Tongue (tissue), 2 donors: ENCODE results near the gene KCTD10. TPM values are rescaled to one million over a fixed set of nuclear protein-coding genes. Genes with fewer than 3 reads are reported as not detected.
"Not testable (repeated sequence)": the region's sequence is repeated elsewhere in the genome, so short reads cannot be mapped to it uniquely, and the experiment has no call there.

ENCODE experiments used
- DNase-seq: peaks from one replicate; pipeline ENCODE4 v3.0.0-alpha.2; 2015
- total RNA-seq: library from RNA; depleted of rRNA; stranded (reverse); fragments of >200 nt; gene quantifications from one replicate; pipeline ENCODE4 v1.2.3, GENCODE V29; 2014

Gene KCTD10
- total RNA-seq, 1 donor from 2014 or later, result 42.6 TPM

DNA sequence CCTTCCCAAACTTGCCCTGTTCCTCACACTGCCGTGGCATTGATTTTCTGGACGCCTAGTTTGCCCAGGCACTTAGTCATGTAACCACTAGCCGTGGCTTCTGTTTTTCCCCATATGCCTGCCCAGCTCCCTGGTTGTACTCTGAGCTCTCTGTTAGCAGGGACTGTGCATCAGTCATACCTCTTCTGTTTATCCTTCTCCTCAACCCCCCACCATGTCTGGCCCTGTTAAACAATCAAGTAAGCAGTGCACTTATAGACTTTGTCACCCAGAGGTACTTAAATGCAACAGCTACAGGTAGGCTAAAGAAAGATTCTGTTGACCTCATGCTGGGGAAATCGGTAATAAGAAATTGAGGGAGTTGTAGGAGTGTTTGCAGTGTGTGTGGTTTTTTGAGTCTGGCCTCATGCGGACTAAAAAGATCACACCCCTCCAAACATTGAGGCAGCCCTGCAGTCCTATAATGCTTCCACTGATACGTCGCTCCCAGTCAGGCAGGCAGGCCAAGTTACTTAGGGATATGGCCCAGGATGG lies 17.3 kb upstream of the KCTD10 start:
- no peak for DNase-seq

- DNase-seq, result no peak
Measured at GRCh38 chr12:109493938-109494337, 16.8 kb upstream of the KCTD10 start.

DNA sequence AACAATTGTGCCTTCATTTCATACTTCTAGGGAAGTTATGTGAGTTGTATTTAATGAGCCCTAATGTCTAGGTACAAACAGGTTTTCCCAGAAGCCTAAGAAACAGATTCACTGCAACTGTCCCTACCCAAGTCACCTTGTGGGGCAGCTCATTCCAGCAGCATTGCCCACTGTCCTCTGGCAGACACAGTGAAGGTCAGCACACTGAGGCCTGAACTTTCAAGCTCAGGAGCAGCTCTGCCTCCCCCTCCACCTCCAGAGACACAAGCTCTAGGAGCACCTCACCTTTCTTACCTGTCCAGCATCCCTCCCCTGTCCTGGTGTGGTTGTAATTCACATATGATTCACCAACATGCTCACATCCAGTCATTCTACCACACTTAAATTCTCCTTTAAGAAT lies 16.0 kb upstream of the KCTD10 start:
- DNase-seq, result no peak

DNA sequence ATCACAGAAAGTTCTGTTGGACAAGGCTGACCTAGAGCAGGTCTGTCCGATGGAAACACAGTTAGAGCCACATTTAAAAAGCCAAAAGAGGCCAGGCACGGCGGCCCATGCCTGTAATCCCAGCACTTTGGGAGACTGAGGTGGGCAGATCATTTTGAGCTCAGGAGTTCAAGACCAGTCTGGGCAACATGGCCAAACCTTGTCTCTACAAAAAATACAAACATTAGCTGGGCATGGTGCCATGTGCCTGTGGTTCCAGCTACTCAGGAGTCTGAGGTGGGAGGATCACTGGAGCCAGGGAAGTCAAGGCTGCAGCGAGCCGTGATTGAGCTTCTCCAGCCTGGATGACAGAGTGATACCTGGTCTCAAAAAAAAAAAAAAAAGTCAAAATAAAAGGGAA lies 15.3 kb upstream of the KCTD10 start:
- no peak for DNase-seq

- no peak for DNase-seq
Measured at GRCh38 chr12:109491671-109492070, 14.6 kb upstream of the KCTD10 start.

DNA sequence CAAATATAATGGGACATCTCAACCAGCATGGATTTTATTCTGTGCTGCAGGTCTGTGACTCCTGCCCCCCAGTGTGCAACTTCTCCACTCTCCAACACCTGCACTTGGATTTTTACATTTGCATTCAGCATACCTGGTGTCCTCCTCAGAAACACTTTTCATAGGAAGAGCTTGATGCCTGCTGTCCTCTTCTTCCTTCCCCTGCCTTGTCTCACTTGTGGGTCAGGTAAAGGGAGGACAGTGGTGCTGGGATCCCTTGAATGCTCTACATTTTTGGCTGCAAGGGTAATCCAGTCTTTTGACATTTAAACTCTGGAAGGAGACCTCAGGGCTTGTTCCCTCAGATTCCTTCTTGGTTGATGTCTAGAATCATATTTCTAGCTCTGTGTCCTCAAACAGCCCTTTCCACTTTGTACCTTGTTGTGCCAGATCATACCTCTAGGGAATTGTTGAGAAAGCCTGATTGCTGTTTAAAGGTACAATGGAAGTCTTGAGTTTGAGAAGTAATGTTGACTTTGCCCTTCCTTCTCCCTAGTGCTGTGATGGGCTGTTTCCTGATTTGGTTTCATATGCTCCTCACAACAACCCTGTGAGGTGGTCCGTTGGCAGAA lies 13.0 kb upstream of the KCTD10 start:
- DNase-seq, result no peak

- no peak for DNase-seq
Measured at GRCh38 chr12:109489016-109489954, 12.2 kb upstream of the KCTD10 start.

GRCh38 chr12:109488051-109488665 lies 11.1 kb upstream of the KCTD10 start:
- no peak for DNase-seq

GRCh38 chr12:109487181-109488050 lies 10.3 kb upstream of the KCTD10 start:
- DNase-seq, result no peak

GRCh38 chr12:109485201-109485600 lies 8.1 kb upstream of the KCTD10 start:
- DNase-seq, result no peak

DNA sequence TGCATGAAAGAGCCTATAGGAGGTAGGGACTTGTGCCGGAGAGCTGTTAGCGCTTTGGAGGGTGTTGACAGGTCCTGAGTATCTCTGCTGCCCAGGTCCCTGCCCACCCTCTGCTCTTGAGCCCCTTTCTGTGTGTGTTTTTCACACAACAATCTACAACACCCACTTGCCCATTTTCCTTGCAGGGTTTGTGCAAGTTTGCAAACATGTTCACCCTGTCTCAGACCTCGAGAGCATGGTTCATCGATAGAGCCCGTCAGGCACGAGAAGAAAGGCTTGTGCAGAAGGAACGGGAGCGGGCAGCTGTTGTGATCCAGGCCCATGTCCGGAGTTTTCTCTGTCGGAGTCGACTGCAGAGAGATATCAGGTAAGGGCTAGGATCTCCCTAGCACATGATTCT lies 6.2 kb upstream of the KCTD10 start:
- no peak for DNase-seq

- DNase-seq, result no peak
Measured at GRCh38 chr12:109482894-109483293, 5.8 kb upstream of the KCTD10 start.

- DNase-seq, result no peak
Measured at GRCh38 chr12:109482491-109482890, 5.4 kb upstream of the KCTD10 start.

DNA sequence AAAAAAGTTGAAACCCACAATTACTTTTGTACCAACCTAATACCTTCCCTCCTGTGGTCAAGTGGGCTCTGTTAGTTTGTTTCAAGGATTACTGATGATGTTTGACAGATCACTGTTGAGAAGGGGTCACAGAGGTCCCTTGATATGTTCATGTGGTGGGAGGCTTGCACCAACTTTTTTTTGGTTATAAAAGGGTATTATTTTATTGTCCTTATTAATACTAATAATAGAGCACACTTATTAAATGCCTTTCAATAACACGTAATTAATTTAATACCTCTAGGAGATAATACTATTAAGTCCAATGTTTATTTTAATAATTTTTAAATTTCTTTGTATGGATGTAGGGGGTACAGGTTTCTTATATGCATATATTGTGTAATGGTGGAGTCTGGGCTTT lies 4.8 kb upstream of the KCTD10 start:
- DNase-seq, result no peak

DNA sequence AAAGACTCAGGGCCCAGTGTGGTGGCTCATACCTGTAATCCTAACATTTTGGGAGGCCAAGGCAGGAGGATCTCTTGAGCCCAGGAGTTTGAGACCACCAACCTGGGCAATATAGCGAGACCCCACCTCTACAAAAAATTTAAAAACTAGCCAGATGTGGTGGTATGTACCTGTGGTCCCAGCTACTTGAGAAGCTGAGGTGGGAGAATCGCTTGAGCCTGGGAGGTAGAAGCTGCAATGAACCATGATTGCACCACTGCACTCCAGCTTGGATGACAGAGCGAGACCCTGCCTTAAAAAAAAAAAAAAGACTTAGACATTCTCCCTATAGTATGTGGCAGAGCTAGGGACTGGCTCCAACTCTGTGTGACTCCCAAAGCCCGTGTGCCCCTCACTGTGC lies 3.3 kb upstream of the KCTD10 start:
- DNase-seq, result no peak

DNA sequence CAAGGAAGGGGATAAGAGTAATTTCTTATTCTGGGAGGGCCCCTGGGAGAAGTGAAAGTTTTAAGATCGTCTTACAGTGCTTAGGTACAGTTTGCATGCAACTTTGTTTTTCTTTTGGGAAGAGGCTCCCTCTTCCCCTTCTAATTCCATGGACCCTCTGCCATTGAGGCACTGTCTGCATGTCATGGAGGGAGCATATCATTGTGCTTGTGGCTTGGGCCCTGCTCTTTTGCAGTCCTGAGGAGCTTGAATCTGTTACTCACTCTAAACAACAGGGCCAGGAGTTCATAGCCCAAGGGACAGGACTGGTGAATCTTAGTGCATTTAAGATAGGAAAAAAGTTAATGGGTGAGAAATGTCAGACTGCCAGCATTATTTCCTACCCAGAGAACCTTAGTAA lies 2.7 kb upstream of the KCTD10 start:
- no peak for DNase-seq

DNA sequence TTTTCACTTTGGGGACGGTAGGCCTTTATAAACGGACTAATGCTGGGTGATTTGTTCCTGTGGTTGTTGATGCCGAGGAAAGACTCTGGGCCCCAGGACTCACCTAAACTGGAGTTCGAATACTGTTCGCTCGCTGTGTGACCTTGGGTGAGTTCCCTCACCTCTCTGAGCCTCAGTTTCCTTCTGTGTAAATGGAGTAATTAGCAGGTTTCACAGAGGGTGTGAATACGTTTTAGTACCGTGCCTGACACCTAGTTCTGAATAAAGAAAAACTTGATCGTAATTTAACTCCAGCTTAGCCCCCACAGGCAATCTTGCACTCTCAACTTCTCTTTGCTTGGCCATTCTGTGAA lies 839 bp upstream of the KCTD10 start:
- DNase-seq, result no peak

DNA sequence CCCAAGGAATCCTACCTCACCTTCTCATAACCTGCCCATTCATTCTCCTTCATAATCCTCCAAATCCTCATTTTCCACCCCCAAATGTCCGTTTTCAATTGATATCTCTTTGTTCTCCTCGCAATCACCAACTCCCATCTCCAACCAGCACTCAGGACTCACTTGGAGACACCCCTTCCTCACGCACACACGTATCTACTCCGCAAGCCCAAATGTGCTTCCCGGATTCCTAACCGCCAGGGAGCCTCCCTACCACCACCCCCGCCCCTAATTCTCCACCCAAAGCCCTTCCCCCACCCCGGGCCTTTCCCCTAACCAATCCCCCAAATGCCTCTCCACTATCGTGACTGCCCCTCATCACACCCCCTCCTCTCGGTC lies 304 bp downstream of the KCTD10 start:
- DNase-seq, result no peak

GRCh38 chr12:109475993-109476806 lies 900 bp downstream of the KCTD10 start:
- no peak for DNase-seq

- no peak for DNase-seq
Measured at GRCh38 chr12:109475121-109475520, 2.0 kb downstream of the KCTD10 start.

DNA sequence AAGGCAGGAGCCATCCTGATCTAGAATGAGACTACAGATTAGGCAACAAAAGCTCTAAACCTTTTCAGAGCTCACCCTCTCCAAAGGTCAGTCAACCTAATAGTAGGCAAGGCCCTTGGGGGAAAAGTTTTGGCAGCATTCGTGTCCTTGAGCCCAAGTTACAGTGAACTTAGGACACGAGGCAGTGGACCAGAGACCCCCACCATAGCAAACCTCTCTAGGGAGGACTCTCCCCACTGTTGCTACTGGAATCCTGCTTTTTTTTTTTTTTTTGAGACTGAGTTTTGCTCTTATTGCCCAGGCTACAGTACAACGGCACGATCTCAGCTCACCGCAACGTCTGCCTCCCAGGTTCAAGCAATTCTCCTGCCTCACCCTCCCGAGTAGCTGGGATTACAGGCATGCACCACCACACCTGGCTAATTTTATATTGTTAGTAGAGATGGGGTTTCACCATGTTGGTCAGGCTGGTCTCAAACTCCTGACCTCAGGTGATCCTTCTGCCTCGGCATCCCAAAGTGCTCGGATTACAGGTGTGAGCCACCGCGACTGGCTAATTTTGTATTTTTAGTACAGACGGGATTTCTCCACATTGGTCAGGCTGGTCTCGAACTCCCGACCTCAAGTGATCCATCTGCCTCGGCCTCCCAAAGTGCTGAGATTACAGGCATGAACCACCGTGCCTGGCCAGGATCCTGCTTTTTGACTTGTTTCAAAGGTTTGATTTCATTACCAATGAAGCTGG lies 3.4 kb downstream of the KCTD10 start:
- DNase-seq, result not testable (repeated sequence)
